T-helper 9 cell (primary cell): ENCODE measurements around the gene SGCD.
"Not testable (repeated sequence)": the region's sequence is repeated elsewhere in the genome, so short reads cannot be mapped to it uniquely, and the experiment has no call there.

Experiments
- DNase-seq: peaks from one replicate; pipeline ENCODE4 v3.0.0-alpha.2; 2020

Gene SGCD

GRCh38 chr5:156654444-156654843 is 327.5 kb downstream of the SGCD start:
- DNase-seq = no peak

GRCh38 chr5:156655732-156656131 is 328.8 kb downstream of the SGCD start:
- no peak for DNase-seq

- DNase-seq = not testable (repeated sequence)
Measured at GRCh38 chr5:156664832-156665231, 337.9 kb downstream of the SGCD start.

GRCh38 chr5:156666686-156667085 is 339.7 kb downstream of the SGCD start:
- not testable (repeated sequence) for DNase-seq

- DNase-seq = no peak
Measured at GRCh38 chr5:156667616-156668015, 340.7 kb downstream of the SGCD start.

- DNase-seq = no peak
Measured at GRCh38 chr5:156669416-156669815, 342.5 kb downstream of the SGCD start.

- DNase-seq = no peak
Measured at GRCh38 chr5:156670615-156671014, 343.7 kb downstream of the SGCD start.

- DNase-seq = no peak
Measured at GRCh38 chr5:156675395-156675794, 348.4 kb downstream of the SGCD start.

- no peak for DNase-seq
Measured at GRCh38 chr5:156677963-156678362, 351.0 kb downstream of the SGCD start.

- DNase-seq = no peak
Measured at GRCh38 chr5:156678484-156678883, 351.5 kb downstream of the SGCD start.

GRCh38 chr5:156680831-156681230 is 353.9 kb downstream of the SGCD start:
- DNase-seq = no peak

- DNase-seq = no peak
Measured at GRCh38 chr5:156681265-156681664, 354.3 kb downstream of the SGCD start.

GRCh38 chr5:156682971-156683370 is 356.0 kb downstream of the SGCD start:
- no peak for DNase-seq

GRCh38 chr5:156683509-156683908 is 356.5 kb downstream of the SGCD start:
- DNase-seq = no peak

- no peak for DNase-seq
Measured at GRCh38 chr5:156684216-156684615, 357.3 kb downstream of the SGCD start.

- no peak for DNase-seq
Measured at GRCh38 chr5:156685481-156685880, 358.5 kb downstream of the SGCD start.

GRCh38 chr5:156686380-156686779 is 359.4 kb downstream of the SGCD start:
- DNase-seq = no peak

GRCh38 chr5:156686796-156687195 is 359.8 kb downstream of the SGCD start:
- DNase-seq = no peak

GRCh38 chr5:156687514-156687913 is 360.6 kb downstream of the SGCD start:
- no peak for DNase-seq

- DNase-seq = no peak
Measured at GRCh38 chr5:156691572-156691971, 364.6 kb downstream of the SGCD start.

GRCh38 chr5:156693113-156693512 is 366.1 kb downstream of the SGCD start:
- DNase-seq = no peak

- DNase-seq = no peak
Measured at GRCh38 chr5:156694598-156694997, 367.6 kb downstream of the SGCD start.

GRCh38 chr5:156695774-156696173 is 368.8 kb downstream of the SGCD start:
- no peak for DNase-seq

- no peak for DNase-seq
Measured at GRCh38 chr5:156698323-156698722, 371.4 kb downstream of the SGCD start.

GRCh38 chr5:156699147-156699546 is 372.2 kb downstream of the SGCD start:
- no peak for DNase-seq

GRCh38 chr5:156704139-156704538 is 377.2 kb downstream of the SGCD start:
- DNase-seq = no peak
